SU-DHL-6 (cell line): ENCODE measurements around the gene SCARF2.

Experiments used
- EZH2phosphoT487 ChIP-seq: fragments of 200-600 bp; sonication (generic), shearing (Covaris generic); conservative IDR thresholded peaks from 2 replicates; pipeline ENCODE4 v1.6.1; 2018; ENCODE audit warnings: mild to moderate bottlenecking, antibody characterized with exemption, low read length, moderate library complexity, mixed read lengths
- TF ChIP-seq, protein P1 (sequence below): fragments of 200-600 bp; sonication (generic); IDR thresholded peaks from one replicate; pipeline ENCODE4 v1.5.1; 2017; ENCODE audit warnings: antibody characterized with exemption, mild to moderate bottlenecking, low read length, moderate library complexity; ENCODE audit not compliant: insufficient read depth, poor library complexity, severe bottlenecking

DNA sequence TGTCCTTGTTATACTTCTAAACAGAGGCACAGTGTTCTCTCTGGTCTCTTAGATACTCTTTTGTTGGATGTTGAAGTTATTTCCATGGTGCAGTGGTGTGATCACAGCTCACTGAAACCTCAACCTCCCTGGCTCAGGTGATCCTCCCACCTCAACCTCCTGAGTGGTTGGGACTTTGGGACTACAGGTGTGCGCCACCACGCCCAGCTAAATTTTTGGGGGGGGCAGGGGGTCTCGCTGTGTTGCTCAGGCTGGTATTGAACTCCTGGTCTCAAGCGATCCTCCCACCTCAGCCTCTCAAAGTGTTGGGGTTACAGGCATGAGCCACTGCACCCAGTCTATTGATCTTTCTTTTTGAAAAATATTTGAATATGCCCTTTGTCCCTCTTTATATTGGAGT, 28.7 kb downstream of the SCARF2 start:
- TF ChIP-seq, protein P1, sequence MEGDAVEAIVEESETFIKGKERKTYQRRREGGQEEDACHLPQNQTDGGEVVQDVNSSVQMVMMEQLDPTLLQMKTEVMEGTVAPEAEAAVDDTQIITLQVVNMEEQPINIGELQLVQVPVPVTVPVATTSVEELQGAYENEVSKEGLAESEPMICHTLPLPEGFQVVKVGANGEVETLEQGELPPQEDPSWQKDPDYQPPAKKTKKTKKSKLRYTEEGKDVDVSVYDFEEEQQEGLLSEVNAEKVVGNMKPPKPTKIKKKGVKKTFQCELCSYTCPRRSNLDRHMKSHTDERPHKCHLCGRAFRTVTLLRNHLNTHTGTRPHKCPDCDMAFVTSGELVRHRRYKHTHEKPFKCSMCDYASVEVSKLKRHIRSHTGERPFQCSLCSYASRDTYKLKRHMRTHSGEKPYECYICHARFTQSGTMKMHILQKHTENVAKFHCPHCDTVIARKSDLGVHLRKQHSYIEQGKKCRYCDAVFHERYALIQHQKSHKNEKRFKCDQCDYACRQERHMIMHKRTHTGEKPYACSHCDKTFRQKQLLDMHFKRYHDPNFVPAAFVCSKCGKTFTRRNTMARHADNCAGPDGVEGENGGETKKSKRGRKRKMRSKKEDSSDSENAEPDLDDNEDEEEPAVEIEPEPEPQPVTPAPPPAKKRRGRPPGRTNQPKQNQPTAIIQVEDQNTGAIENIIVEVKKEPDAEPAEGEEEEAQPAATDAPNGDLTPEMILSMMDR = no peak
- TF ChIP-seq EZH2phosphoT487 = no peak
